Activated CD4-positive, alpha-beta T cell treated with anti-CD3 and anti-CD28 coated beads, Interleukin-2, Interleukin-4, amounts not matched to agents 100 ng/mL and 50 ng/mL, durations not matched to agents 16 hours and 8 hours (primary cell): ENCODE data around the gene NDRG2.
"Not testable (repeated sequence)": the region's sequence is repeated elsewhere in the genome, so short reads cannot be mapped to it uniquely, and the experiment has no call there.

Experiments used
- DNase-seq: peaks from one replicate; pipeline ENCODE4 v3.0.0-alpha.2; 2020; ENCODE audit warnings: low spot score

The NDRG2 gene

DNA sequence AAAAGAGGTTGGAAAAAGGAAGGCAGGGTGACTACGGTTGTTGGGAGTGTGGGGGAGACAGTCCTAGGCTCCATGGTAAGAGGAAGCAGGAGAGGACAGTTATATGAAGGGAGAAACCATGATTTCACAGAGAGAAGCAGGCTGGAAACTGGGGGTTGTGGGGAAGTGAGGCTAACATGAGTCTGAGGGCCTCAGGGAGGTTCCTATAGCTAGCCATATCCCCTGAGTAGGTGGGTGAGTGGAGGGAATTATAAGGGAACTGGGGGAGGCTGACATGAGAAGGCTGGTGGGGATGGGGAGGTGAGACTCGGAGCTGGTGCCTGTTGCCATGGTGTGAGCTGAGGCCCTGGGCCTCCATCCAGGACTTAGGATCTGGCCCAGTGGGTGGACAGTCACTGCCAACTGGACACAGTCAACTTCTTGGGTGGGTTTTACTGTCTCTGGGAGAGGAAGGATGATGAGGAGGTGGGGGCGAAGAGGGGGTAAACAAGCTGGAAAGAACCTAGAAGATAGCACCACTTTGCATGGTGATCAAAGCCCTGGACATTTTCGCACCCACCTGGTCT, 8.4 kb upstream of the NDRG2 start:
- DNase-seq: no peak

DNA sequence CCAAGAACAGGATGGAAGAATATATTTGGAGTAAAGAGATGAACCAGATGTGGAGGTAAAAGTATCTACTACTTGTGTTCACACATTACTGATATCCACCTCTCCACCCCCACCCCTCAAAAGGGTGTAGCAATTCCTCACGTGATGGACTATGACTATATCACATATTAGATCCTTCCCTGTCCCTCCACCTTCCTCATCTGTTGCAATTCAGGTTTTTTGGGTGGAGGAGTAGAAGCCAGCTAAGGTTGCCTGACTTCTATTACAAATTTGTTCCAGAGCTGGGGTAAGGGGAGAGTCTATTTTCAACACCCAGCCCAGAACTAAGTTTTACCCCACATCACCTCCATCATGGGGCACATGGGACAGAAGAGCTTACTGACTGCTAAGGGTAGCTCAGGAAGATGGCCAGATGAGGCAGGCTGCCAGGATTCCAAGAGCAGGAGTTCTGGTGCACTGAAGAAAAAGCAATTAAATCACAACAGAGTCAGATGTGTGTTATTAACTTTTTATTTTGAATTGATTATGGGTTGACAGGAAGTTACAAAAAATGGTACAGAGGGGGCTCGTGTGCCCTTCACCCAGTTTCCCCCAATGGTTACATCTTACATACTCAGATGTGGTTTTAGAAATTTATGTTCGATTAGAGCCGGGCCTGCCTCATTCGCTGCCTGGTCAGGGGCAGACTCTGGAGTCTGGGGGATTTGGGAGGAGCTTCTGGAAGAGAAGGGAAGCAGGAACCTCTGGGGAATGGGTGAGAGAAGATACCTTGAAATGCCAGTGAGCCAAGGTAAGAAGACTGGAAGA, 7.7 kb upstream of the NDRG2 start:
- no peak for DNase-seq

DNA sequence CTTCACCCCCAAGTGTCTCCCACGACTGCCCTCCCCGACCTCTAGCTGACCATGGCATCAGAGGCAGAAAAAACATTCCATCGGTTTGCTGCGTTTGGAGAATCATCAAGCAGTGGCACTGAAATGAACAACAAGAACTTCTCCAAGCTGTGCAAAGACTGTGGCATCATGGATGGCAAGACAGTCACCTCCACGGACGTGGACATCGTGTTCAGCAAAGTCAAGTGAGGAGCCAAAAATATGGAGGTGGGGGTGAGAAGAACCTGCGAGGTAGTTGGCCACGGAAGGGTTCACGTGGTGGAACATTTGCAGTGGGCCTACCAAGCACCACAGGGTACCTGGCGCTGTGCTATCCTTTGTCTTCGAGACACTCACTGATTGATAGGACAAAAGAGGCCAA, 5.7 kb upstream of the NDRG2 start:
- DNase-seq: no peak

DNA sequence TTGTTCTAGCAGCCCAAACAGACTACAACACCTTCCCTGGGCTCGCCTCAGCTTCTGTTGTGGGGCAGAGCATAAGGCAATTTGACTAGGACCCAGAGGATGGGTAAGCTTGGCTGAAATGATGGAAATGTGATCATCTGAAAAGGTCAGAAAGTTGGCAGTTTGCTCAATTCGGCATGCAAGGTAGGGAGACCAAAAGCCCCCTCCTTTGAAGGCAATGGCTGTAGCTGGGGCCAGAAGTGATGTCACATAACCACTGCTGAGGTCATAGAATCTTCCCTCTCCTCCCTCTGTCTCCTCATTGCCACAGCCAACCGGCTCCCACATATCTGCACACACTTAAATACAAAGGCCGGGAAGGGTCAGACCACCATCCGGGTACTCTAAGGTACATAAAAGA, 5.1 kb upstream of the NDRG2 start, which contains the start of gene TPPP2:
TPPP2 (plus strand) TSS at position 301 of the 400 bp plus-strand sequence. CDS start 365 bp downstream, outside the sequence.
- DNase-seq: no peak

DNA sequence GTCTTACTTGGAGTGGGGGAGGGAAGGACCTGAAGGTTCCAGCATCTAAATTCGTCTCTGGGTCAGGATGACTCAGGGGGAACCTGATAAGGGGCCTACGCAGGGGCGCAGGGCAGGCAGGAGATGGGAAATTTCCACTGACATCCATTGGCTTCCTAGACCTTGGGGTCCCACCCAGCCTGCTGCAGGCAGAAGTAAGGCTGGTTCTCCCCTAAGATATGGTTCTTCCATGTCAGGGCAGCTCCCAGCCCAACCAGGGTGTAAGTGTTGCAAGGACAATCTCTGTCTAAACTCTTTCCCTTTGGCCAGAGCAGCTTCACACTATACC, 2.1 kb upstream of the NDRG2 start:
- DNase-seq: no peak

DNA sequence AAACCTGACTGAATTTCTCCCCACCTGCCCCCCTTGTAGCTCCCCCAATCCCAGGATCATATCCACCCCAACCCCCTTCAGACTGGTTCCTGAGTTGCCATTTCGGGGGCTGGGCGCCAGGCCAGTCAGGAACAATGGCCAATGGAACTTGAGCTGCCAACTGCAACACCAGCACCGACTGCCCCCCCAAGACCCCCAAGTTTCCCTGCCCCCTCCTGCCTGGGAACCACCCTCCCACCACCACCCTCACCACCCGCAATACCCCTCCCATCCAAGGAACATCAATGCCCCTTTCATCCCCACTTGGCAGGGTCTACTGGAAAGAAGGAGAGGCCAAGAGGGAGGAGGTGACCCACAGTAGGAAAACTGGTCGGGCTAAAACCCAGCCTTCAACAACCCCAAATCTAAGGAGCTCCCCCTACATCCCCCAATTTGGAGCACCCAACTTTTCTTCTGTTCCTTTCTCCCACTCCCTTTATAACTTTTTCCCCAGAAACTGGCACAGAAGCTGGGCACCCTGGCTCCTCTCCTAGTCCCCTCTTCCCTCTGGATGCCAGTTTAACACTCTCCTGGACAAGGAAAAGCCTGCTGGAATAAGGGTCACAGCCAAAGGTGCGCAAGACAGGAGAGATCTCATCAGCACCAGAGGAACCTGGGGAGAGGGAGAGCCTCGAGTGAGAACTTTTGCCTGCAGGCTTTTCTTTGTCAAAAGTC, 1.6 kb upstream of the NDRG2 start:
- no peak for DNase-seq

DNA sequence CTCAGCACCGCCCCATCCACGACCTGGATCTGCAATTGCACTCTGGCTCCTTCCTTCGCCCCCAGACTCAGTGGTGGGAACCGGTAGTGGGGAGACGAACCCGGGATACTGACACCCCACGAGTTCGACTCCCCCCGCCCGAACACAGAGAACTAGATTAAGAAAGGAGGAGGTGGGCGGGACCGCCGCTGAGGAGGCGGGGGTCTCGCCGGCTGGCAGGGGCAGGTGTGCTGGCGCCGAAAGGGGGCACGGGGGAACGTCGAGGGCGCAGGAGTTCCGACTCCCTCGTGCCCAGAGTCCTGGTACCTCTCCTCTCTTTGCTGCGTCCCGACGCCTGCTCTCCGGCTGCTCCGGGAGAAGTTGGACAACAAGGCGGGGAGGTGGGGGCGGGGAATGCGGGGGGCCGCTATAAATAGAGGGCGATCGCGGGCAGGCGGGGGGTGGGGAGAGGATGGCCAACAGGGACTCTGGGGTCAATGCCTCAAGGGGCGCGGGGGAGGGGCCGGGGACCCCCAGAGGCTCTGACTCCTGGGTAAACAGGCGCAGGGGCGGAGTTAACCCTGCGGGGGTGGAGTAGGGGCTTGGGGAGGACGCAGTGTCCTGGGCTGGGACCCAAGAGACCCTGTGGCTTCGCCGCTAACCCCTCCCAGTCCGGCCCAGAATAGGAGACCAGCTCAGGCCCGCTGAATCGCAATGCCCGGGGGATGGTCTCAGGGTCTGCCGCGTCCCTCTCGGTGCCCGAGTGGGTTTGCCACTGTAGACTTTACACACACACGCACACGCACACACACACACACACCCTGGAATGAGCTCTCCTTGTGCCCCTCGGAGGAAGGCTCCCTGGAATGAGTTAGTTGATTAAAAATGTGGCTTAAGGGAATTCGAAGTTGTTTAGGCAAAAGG, 761 bp upstream of the NDRG2 start:
- no peak for DNase-seq

DNA sequence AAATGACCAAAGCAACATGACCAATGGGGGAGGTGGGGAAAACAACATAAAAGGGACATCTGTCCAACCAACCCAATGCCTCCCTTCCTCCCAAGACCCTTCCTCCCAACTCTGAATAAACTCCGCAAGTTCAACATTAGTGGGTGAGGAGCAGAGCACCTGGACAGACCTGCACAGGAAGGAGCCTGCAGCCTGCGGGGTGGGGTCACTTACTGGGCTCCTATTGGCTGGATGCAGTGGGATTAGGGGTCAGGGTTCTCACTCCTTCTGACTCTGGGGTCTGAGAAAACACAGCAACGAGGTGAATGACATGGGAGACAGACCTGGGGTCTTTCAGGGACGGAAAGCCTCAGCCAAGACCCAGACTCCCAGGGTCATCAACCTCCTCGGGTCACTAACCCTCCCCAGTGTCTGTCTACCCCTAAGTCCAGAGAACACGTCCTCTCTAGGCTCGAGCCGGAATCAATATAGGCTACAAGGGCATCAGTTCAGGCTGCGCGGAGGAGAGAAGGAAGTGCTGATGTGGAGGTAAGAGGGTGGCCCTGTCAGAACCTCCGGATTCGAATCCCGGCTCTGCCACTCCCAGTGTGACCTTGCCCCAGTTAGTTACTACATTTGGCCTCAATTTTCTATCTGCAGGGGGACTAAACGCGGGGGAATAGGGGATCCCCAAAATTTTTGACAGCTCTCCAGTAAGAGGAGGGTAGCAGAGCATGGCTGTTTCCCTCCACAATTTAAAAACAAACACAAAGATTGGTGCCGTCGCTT, 860 bp downstream of the NDRG2 start:
- DNase-seq: no peak

DNA sequence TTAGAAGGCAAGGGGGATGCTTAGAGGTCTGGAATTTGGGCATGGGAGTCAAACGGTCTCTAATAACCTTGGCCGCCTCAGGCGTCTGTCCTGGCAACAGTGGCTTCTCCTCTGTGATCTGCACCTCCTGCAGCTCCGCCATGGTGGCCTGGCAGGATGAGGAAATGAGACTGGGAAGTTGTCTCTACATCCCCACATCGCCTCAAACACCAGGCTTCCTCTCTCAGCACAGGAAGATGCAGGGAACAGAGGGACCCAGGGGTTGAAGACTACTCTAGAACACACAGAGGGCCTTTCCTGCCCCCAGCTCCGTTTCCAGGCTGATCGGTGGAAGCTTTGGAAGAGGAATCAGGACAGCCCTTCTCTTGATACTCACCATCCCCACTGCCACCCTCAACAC, 1.7 kb downstream of the NDRG2 start:
- DNase-seq: no peak

DNA sequence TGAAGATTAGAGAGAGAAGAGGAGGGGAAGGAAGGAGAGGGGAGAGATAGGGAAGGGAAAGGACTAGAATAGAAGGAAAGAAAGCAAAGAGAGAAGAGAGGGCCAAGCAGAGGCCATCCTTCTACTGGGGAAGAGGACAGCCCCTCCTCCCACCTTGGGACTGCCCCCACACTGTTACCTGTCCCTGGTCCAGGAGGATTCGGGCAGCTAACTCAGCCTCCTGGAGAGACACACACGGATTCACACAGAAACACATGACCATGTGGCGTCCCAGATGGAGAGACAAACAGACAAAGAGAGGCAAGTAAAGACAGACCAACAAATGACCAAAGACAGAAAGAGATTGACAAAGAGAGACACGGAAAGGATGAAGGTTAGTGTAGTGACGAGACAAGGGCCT, 2.2 kb downstream of the NDRG2 start:
- no peak for DNase-seq

DNA sequence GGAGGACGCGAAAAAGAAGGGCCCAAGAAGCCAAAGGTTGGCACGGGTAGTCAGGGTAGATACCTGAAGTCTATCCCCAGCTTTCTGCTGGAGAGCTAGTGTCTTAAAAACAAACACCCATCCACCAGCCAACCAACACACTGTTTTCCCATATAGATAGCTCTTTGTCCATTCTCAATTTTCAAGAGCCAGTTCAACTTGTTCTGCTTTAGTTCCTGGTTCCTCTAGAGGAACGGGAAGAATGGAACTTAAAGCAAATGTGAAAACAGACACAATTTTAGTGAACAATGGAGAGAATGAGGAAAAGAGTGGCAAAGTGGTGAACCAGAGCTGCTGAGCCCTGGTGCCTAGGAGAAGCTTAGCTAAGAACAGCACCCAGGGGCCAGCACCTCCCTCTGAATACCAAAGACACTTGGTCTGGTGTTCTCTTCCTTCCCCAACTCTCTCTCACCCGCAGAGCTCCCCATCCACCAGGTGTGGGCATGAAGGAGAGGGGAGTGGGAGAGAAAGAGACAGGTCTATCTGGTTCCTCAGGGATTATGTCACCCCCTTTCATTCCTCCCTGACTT, 3.8 kb downstream of the NDRG2 start:
- DNase-seq: no peak

DNA sequence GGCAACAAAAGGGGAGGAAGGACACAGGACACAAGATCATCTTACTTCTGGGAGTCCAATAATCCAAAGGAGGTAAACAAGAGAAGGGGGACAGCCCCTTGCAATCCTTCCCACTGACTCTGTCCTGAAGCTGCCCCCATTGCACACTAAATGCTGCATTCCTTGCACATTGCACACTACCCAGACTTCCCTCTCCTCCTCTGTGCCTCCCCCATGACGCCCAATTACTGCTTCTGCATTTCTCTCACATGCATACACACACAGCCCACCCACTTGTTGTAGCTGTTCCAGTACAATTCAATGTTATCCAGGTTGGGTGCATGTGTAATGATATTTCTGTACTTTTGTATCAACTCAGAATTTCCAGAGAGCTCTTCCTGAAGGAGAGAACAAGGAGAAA, 5.5 kb downstream of the NDRG2 start:
- DNase-seq: no peak

DNA sequence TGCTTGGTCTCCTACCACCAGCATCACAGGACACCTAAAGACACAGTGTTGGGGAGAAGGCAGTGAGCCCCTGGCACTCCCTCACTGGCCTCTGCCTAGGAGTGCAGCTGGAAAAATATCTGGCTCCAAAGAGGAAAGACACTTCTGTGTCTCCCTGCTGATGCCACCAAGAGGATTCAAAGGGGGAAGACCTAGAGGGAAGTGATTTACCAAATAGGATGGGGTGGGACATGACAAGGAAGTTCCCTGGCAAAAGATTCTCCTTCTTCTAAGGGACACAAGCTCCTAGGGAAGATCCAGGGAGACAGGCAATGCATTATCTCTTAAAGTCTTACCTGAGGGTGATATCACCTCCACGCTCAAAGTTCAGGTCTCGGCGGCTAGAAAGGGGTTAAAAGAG, 6.1 kb downstream of the NDRG2 start:
- no peak for DNase-seq

DNA sequence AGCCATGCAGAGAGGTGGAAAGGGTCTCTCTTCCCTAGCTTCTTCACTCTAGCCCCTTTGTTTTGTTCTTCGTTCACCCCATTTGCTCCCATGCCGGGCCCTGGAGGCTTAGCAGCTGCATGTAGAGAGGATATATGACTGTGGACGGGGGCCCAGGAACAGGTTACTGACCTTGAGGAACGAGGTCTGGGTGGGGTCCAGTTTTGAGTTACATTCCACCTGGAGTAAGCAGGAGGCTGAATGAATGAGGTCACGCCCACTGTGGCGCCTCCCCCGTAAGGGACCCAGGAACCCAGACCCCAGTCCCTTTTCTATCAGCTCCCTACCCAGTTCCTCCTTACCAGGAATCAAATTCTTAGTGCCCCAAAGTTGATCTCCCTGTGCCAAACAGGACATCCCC, 6.6 kb downstream of the NDRG2 start:
- no peak for DNase-seq

DNA sequence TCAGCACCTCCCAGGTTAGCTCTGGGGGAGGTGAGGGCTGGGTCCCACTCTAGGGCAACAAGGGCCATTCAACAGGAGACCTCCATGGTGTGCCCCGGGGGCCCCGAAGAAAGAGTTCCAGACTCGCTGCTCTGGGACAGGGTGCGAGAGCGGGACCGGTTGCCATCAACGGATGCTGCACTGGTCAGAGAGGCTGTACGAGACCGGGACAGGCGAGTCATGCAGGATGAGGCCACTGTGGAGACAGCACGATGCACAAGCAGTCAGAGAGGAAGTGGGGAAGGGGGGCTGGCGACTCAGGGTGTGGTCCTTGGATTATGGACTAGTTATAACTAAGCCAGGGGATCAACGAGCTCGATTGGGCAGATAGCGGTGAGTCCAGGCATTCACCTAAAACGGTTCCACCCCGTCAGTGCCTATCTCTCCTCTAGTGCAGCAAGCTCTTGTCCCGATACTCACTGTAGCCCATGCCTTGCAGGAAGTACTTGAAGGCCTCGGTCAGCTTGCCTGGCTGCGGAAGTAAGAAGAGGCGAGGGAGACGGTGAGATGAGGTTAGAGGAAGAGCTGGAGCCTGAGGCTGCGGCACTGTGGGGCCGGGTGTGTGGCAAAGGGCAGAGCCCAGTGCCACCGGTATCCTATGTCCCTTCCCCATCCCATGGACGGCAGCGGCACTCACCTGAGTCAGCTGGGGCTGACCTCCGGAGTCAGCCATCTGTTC, 7.2 kb downstream of the NDRG2 start:
- no peak for DNase-seq

DNA sequence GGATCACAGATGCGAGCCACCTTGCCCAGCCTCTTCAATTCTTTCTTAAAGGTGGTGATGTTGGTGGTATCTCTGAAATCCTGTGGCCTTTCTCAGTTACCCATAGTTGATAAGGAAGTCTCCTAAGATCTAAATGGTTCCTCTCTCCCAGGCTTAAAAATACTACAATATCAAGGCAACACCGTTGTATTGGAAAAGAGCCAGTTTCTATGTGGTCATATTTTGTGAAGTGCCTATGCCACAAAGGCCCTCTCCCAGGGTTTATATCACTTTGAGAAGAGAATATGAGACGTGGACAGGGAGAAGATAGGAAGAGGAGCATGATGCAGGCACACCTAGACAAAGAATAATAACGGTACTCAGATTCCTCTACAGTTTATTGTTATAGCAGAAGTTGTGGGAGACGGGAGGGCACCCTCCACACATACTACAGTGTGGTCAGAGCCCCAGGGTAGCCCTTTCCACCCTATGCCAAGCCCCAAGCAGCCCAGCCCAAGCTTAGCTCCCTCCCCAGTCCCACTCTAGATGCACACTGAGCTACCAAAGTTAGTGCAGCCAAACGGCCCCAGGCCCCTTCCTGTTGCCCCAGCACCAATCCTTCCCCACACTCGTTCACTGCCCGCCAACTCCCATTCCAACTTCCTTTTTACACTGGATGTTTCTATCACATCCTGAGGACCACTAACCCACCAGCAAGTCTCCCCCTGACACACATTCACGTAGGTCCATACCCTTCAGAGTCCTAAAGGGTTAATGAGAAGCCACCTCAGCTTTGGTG, 8.3 kb downstream of the NDRG2 start:
- no peak for DNase-seq

DNA sequence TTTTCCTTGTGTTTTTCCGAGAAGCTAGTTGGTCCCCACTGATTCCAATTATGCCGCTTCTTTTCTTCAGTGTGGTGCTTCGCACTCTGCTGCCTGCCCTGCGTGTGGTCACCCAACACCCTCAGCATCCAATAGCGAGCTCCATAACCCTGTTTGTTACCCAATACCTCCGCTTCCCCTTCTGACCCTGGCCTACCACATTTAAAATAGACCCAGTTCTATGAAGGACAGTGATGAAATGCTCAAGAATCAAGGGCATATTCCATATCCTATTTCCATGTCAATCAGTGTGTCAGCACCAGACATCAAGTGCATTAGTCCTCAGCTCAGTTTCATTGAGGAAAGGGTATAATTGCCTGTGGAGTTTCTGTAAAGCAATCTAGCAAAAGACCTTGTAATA, 9.5 kb downstream of the NDRG2 start:
- no peak for DNase-seq

DNA sequence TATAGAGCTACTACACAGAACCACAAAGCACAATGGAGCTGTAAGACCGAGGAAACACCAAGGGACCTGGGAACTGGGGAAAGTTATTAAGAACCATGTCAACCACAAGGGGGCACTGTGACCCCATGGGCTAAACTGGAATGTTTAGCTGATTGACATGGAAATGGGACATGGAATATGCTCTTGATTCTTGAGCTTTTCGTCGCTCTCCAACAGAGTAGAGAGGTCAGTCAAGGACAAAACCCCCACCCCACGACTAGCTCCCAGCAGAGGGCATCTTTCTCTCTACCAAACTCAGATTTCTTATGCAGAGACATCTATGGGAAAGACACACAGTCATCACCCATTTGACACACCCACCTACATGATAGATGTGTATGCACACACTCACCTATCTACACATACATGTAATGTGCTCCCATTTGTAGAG, 10.1 kb downstream of the NDRG2 start:
- peak; percentile 74 for DNase-seq

DNA sequence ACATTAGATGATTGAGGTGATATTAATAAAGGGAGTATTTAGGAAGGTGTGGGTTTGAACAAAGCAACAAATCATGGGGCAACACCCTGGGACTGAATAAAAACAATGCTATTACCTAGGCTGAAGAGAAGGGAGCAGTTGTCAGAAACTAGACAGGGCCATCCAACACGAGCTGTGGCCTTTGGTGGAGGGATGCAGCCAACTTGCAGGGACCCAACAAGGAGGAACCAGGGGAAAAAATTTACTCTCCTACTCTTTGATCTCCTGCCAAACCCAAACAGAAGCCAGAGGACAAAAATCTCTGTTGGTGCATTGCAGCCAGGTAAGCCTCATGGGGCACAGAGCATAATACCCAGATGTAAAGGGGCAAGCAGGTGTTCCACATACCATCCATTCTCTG, 13.7 kb downstream of the NDRG2 start:
- no peak for DNase-seq

DNA sequence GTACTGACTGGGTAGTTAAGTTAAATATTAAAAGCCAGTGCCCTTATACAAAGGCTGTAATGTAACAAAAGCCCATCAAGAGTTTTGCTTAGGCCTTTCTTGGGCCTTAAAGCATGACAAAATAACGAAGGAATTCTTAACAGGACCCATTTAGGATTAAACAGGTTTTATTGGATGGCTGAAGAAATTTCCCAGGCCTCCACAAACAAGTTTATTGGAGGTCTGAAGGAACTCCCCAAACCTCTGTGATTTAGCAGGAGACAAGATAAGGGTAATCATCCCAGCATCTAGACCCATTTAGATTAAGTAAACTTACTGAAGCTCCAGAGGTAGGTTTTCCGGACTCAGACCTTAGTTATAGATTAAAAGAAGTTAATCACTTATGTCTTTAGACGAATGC, 15.1 kb downstream of the NDRG2 start:
- DNase-seq: not testable (repeated sequence)
